Epithelial cell of prostate (primary cell): ENCODE measurements around the gene FAM72A.
"Not testable (repeated sequence)": the region's sequence is repeated elsewhere in the genome, so short reads cannot be mapped to it uniquely, and the experiment has no call there.

Experiments used
- DNase-seq: peaks from one replicate; pipeline ENCODE4 v3.0.0-alpha.2; 2011; ENCODE audit warnings: low read depth, low spot score
- H3K27ac ChIP-seq: fragments of 450-650 bp; 2 replicates; pipeline ENCODE4 v1.5.1; 2017; ENCODE audit warnings: mild to moderate bottlenecking

FAM72A gene

GRCh38 chr1:206174182-206174868 lies 28.3 kb downstream of the FAM72A start:
- not testable (repeated sequence) for DNase-seq, H3K27ac ChIP-seq

- H3K27ac ChIP-seq, DNase-seq: not testable (repeated sequence)
These were observed 29.4 kb downstream of the FAM72A start for GRCh38 chr1:206173110-206173719.

- not testable (repeated sequence) for H3K27ac ChIP-seq, DNase-seq
These were observed 32.8 kb downstream of the FAM72A start for GRCh38 chr1:206169794-206170193.

- DNase-seq, H3K27ac ChIP-seq: not testable (repeated sequence)
These were observed 35.1 kb downstream of the FAM72A start for GRCh38 chr1:206167350-206168029.

GRCh38 chr1:206145771-206146290 lies 56.8 kb downstream of the FAM72A start:
- no peak overlapping the region for H3K27ac ChIP-seq
- DNase-seq = no peak

GRCh38 chr1:206144605-206145004 lies 58.0 kb downstream of the FAM72A start:
- DNase-seq = no peak
- no peak overlapping the region for H3K27ac ChIP-seq

- no peak for DNase-seq
- no peak overlapping the region for H3K27ac ChIP-seq
These were observed 59.0 kb downstream of the FAM72A start for GRCh38 chr1:206143537-206144172.

- DNase-seq = no peak
These were observed 59.9 kb downstream of the FAM72A start for GRCh38 chr1:206142770-206143169.

GRCh38 chr1:206142011-206142410 lies 60.6 kb downstream of the FAM72A start:
- no peak for DNase-seq

More at GRCh38 chr1:206142770-206143169, 59.9 kb downstream of the FAM72A start:
- H3K27ac ChIP-seq = no peak overlapping the region

GRCh38 chr1:206136241-206136640 lies 66.4 kb downstream of the FAM72A start:
- DNase-seq = no peak
- H3K27ac ChIP-seq = no peak overlapping the region

More at GRCh38 chr1:206142011-206142410, 60.6 kb downstream of the FAM72A start:
- no peak overlapping the region for H3K27ac ChIP-seq
